Measurements from ENCODE around the gene PRDM16. TPM values are rescaled to one million over a fixed set of nuclear protein-coding genes. Genes with fewer than 3 reads are reported as not detected.
"Not testable (repeated sequence)": the region's sequence is repeated elsewhere in the genome, so short reads cannot be mapped to it uniquely, and the experiment has no call there.

PRDM16 gene
- total RNA-seq, 4 donors from 2014 or later = 0.41 to 0.95 TPM; not detected in 2

DNA sequence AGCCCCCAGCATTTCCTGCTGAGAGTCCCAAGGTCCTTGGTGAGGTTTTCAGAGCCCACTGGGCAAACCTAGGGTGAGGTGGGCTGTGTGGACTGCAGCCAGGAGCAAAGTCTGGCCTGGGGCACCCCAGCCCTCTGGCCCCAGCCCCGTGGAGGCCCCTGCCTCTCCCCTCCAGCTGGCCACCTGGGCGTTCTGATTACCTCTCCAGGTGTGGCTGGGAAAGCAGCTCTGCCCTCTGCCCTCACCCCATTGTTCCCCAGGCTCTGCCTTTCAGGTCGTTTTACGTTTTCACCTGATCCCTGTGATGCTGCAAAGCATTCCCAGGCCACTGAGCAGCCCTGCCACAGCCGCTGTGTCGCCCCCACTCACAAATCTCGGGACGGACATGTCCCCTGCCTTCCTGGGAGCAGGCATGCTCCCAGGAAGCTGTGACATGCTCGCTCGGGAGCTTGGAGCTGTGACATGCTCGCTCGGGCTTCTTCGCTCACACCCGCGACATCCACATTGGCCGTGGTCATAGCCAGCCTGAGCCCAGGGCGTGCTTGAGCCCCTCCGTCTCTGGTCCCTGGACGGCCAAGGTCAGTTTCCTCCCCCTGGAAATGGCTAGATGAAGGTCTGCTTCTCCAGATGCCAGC lies 216.2 kb downstream of the PRDM16 start:
- Histone ChIP-seq H3K27me3 (peaks cover 36% of the 10 kb centered on the region), H3K36me3 (no peaks in the 10 kb centered on the region), H3K9me3 (no peaks in the 10 kb centered on the region), H3K4me3 (no peak overlapping the region), H3K4me1 (no peaks in the 10 kb centered on the region), H3K27ac (no peak overlapping the region)
- intact Hi-C loops (cut with DNase I; ENCODE audit: low total_unique reads) = no loop called here
- no peak for TF ChIP-seq POLR2A (IDR thresholded peaks at IDR 0.05)
- TF ChIP-seq EP300 (IDR thresholded peaks at IDR 0.05; ENCODE audit: low read depth) = no peak
- TF ChIP-seq, protein P1, sequence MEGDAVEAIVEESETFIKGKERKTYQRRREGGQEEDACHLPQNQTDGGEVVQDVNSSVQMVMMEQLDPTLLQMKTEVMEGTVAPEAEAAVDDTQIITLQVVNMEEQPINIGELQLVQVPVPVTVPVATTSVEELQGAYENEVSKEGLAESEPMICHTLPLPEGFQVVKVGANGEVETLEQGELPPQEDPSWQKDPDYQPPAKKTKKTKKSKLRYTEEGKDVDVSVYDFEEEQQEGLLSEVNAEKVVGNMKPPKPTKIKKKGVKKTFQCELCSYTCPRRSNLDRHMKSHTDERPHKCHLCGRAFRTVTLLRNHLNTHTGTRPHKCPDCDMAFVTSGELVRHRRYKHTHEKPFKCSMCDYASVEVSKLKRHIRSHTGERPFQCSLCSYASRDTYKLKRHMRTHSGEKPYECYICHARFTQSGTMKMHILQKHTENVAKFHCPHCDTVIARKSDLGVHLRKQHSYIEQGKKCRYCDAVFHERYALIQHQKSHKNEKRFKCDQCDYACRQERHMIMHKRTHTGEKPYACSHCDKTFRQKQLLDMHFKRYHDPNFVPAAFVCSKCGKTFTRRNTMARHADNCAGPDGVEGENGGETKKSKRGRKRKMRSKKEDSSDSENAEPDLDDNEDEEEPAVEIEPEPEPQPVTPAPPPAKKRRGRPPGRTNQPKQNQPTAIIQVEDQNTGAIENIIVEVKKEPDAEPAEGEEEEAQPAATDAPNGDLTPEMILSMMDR (IDR thresholded peaks at IDR 0.05) = no peak
- TF ChIP-seq POLR2AphosphoS5 (IDR thresholded peaks at IDR 0.05) = no peak
- in situ Hi-C loops (cut with MboI; ENCODE audit: low pct_ligation_motif_present in 1 of 4, low pct_unique_long_range_greater_than_20kb in 1 of 4, low sequenced_read_pairs in 3 of 4) = no loop called here
- DNase-seq = no peak
- WGBS, 2 donors (ENCODE audit: low coverage in 1 of 2) = 74% methylated on average over 18 of the region's 19 CpGs; no CpG with 5 or more reads in 1 of the 2 donors

DNA sequence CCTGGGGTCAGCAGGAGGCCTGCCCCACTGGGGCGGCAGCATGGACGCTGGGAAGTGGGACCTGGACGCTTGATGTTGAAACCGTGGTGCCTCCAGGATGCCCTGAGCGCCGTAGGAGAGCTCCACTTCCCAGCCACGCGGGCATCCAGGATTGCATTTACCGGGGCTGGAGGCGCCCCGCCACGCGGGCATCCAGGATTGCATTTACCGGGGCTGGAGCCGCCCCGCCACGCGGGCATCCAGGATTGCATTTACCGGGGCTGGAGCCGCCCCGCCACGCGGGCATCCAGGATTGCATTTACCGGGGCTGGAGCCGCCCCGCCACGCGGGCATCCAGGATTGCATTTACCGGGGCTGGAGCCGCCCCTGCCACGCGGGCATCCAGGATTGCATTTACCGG lies 218.1 kb downstream of the PRDM16 start:
- WGBS, 2 donors (ENCODE audit: low coverage in 1 of 2) = 92% methylated on average over 31 of the region's 33 CpGs; no CpG with 5 or more reads in 1 of the 2 donors
- H3K4me3 ChIP-seq; H3K9me3 ChIP-seq; DNase-seq; H3K27ac ChIP-seq; H3K4me1 ChIP-seq; H3K36me3 ChIP-seq; in situ Hi-C loops (cut with MboI; ENCODE audit: low pct_ligation_motif_present in 1 of 4, low pct_unique_long_range_greater_than_20kb in 1 of 4, low sequenced_read_pairs in 3 of 4); intact Hi-C loops (cut with DNase I; ENCODE audit: low total_unique reads): not testable (repeated sequence)
- H3K27me3 ChIP-seq = peaks cover 29% of the 10 kb centered on the region

DNA sequence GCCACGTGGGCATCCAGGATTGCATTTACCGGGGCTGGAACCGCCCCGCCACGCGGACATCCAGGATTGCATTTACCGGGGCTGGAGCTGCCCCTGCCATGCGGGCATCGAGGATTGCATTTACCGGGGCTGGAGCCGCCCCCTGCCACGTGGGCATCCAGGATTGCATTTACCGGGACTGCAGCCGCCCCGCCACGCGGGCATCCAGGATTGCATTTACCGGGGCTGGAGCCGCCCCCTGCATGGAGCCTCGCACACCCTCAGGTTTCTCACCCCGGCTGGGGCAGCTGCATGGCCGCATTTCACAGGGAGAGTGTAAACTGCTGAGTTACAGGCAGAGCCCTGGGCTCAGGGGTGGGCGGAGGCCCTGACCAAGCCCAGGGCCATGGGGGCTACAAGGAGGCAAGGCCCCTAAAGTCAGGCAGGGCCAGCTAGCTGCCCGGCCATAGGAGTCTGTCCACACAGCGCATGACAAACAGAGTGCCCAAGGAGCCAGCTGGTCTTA lies 218.7 kb downstream of the PRDM16 start:
- H3K27me3 ChIP-seq = peaks cover 23% of the 10 kb centered on the region
- no peak for TF ChIP-seq EP300 (IDR thresholded peaks at IDR 0.05; ENCODE audit: low read depth)
- TF ChIP-seq, protein P1 (IDR thresholded peaks at IDR 0.05) = no peak
- no peak overlapping the region for H3K27ac ChIP-seq
- WGBS, 2 donors (ENCODE audit: low coverage in 1 of 2) = 94% methylated on average over 18 of the region's 25 CpGs; no CpG with 5 or more reads in 1 of the 2 donors
- no peaks in the 10 kb centered on the region for H3K4me1 ChIP-seq
- H3K36me3 ChIP-seq = no peaks in the 10 kb centered on the region
- H3K9me3 ChIP-seq = no peaks in the 10 kb centered on the region
- intact Hi-C loops (cut with DNase I; ENCODE audit: low total_unique reads) = no loop called here
- H3K4me3 ChIP-seq = no peak overlapping the region
- no peak for DNase-seq
- in situ Hi-C loops (cut with MboI; ENCODE audit: low pct_ligation_motif_present in 1 of 4, low pct_unique_long_range_greater_than_20kb in 1 of 4, low sequenced_read_pairs in 3 of 4) = no loop called here

DNA sequence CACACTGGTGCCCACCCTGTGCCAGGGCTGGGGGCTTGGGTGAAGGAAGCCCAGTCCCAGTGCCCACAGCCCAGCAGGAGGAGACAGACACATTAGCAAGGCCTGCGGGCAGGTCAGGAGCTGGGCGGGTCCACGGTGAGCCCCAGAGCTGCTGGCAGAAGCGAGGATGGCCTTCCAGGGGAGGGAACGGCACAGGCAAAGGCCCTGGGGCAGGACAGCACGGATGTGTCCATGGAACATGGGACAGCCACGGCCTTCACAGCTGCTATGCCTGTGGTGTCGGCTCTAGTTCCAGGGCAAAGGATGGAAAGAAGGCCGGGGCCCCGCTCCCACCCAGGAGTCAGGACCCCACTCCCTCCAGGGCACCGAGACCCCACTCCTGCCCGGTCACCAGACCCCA lies 220.5 kb downstream of the PRDM16 start:
- Histone ChIP-seq H3K4me1 (no peaks in the 10 kb centered on the region), H3K36me3 (no peaks in the 10 kb centered on the region), H3K27ac (no peak overlapping the region), H3K4me3 (no peak overlapping the region), H3K9me3 (no peaks in the 10 kb centered on the region), H3K27me3 (peaks cover 10% of the 10 kb centered on the region)
- in situ Hi-C loops (cut with MboI; ENCODE audit: low pct_ligation_motif_present in 1 of 4, low pct_unique_long_range_greater_than_20kb in 1 of 4, low sequenced_read_pairs in 3 of 4) = no loop called here
- WGBS, 2 donors (ENCODE audit: low coverage in 1 of 2) = 86% methylated on average over 12 of the region's 12 CpGs; no CpG with 5 or more reads in 1 of the 2 donors
- TF ChIP-seq POLR2AphosphoS5 (IDR thresholded peaks at IDR 0.05) (no peak), POLR2A (IDR thresholded peaks at IDR 0.05) (no peak), EP300 (IDR thresholded peaks at IDR 0.05; ENCODE audit: low read depth) (no peak)
- TF ChIP-seq, protein P1 (IDR thresholded peaks at IDR 0.05) = no peak
- intact Hi-C loops (cut with DNase I; ENCODE audit: low total_unique reads) = no loop called here
- DNase-seq = no peak

DNA sequence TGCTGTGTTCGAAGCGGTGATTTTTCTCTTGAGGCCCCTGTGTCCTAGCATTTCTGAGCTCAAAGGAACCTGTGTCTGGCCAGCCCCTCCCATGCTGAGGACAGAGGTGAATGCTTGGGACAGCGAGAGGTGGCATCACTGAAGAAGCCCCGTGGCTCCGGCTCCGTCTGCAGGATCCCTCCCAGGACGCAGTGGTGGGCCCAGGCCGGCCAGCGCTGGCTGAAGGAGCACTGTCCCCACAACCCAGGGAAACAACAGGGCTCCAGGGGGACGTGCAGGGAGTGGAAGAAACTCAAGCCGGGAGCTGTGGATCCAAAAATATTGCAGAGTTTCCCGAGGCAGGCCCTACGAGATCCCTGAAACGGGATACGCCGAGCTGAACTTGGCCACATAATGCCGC lies 221.4 kb downstream of the PRDM16 start:
- DNase-seq = no peak
- Histone ChIP-seq H3K4me3 (no peak overlapping the region), H3K27me3 (peaks cover 6% of the 10 kb centered on the region), H3K36me3 (no peaks in the 10 kb centered on the region), H3K27ac (no peak overlapping the region), H3K9me3 (no peaks in the 10 kb centered on the region), H3K4me1 (no peaks in the 10 kb centered on the region)
- no peak for TF ChIP-seq POLR2AphosphoS5 (IDR thresholded peaks at IDR 0.05)
- TF ChIP-seq EP300 (IDR thresholded peaks at IDR 0.05; ENCODE audit: low read depth) = no peak
- no peak for TF ChIP-seq POLR2A (IDR thresholded peaks at IDR 0.05)
- TF ChIP-seq, protein P1 (IDR thresholded peaks at IDR 0.05) = no peak
- intact Hi-C loops (cut with DNase I; ENCODE audit: low total_unique reads) (no loop called here), in situ Hi-C loops (cut with MboI; ENCODE audit: low pct_ligation_motif_present in 1 of 4, low pct_unique_long_range_greater_than_20kb in 1 of 4, low sequenced_read_pairs in 3 of 4) (no loop called here)
- WGBS, 2 donors (ENCODE audit: low coverage in 1 of 2) = 80 to 82% methylated on average over 1 to 17 of the region's 17 CpGs
